Measurements from ENCODE around the gene CREB5.

CREB5 gene

GRCh38 chr7:28725045-28725642, 312.8 kb downstream of the CREB5 start:
- ChIA-PET POLR2A (no interaction called here), CTCF (interaction anchor here (1.6 to 3.5 kb wide), 3 partner anchors 9 to 14 kb away, joined by 3 to 15 read pairs (median 5); no protein-coding TSS in a partner anchor)
- TF ChIP-seq CTCF (IDR thresholded peaks at IDR 0.05; ENCODE audit: control extremely low read depth, extremely low read depth, low read depth, missing control alignments), result no peak
- DNase-seq (ENCODE audit: extremely low spot score), result no peak

- POLR2A ChIA-PET, result no interaction called here
- CTCF ChIA-PET, result interaction anchor here (1.3 to 3.5 kb wide), 2 partner anchors 10 to 11 kb away, joined by 5 to 15 read pairs; no protein-coding TSS in a partner anchor
- no peak for TF ChIP-seq CTCF (IDR thresholded peaks at IDR 0.05; ENCODE audit: control extremely low read depth, extremely low read depth, low read depth, missing control alignments)
- DNase-seq (ENCODE audit: extremely low spot score), result no peak
These were observed 313.6 kb downstream of the CREB5 start for GRCh38 chr7:28725911-28726310.

- no peak for TF ChIP-seq CTCF (IDR thresholded peaks at IDR 0.05; ENCODE audit: control extremely low read depth, extremely low read depth, low read depth, missing control alignments)
- no peak for DNase-seq (ENCODE audit: extremely low spot score)
- ChIA-PET POLR2A (no interaction called here), CTCF (interaction anchor here (1.3 to 3.8 kb wide), 3 partner anchors 10 to 13 kb away, joined by 5 to 15 read pairs (median 15); no protein-coding TSS in a partner anchor)
These were observed 314.2 kb downstream of the CREB5 start for GRCh38 chr7:28726555-28726954.

- no peak for DNase-seq (ENCODE audit: extremely low spot score)
- no peak for TF ChIP-seq CTCF (IDR thresholded peaks at IDR 0.05; ENCODE audit: control extremely low read depth, extremely low read depth, low read depth, missing control alignments)
- CTCF ChIA-PET, result interaction anchor here (1.0 to 3.8 kb wide), 5 partner anchors 10 to 115 kb away, joined by 3 to 15 read pairs (median 3); no protein-coding TSS in a partner anchor
- POLR2A ChIA-PET, result no interaction called here
These were observed 317.0 kb downstream of the CREB5 start for GRCh38 chr7:28729281-28729680.

- TF ChIP-seq CTCF (IDR thresholded peaks at IDR 0.05; ENCODE audit: control extremely low read depth, extremely low read depth, low read depth, missing control alignments), result no peak
- ChIA-PET CTCF (interaction anchor here (1.0 to 3.8 kb wide), 6 partner anchors 9 to 125 kb away, joined by 3 to 15 read pairs (median 3); no protein-coding TSS in a partner anchor), POLR2A (interaction anchor here (0.7 kb wide), 1 partner anchor 62 kb away, joined by 3 read pairs; no protein-coding TSS in a partner anchor)
- DNase-seq (ENCODE audit: extremely low spot score), result no peak
These were observed 317.4 kb downstream of the CREB5 start for GRCh38 chr7:28729727-28730126.

- ChIA-PET POLR2A (no interaction called here), CTCF (interaction anchor here (0.9 to 1.5 kb wide), 6 partner anchors 17 to 342 kb away, joined by 3 to 5 read pairs (median 4); no protein-coding TSS in a partner anchor)
- DNase-seq (ENCODE audit: extremely low spot score), result no peak
- no peak for TF ChIP-seq CTCF (IDR thresholded peaks at IDR 0.05; ENCODE audit: control extremely low read depth, extremely low read depth, low read depth, missing control alignments)
These were observed 318.9 kb downstream of the CREB5 start for GRCh38 chr7:28731092-28731658.
